ENCODE data around the gene CLASRP.

The CLASRP gene

GRCh38 chr19:45021971-45022370, 16.9 kb upstream of the CLASRP start:
- DNase-seq: no peak

GRCh38 chr19:45023048-45023447, 15.8 kb upstream of the CLASRP start:
- no peak for DNase-seq

- DNase-seq: no peak
These were observed 13.6 kb upstream of the CLASRP start for GRCh38 chr19:45025264-45025663.

GRCh38 chr19:45027371-45027770, 11.5 kb upstream of the CLASRP start:
- DNase-seq: no peak

GRCh38 chr19:45030825-45031224, 8.0 kb upstream of the CLASRP start:
- DNase-seq: no peak

- DNase-seq: no peak
These were observed 6.4 kb upstream of the CLASRP start for GRCh38 chr19:45032421-45032820.

- no peak for DNase-seq
These were observed 3.1 kb upstream of the CLASRP start for GRCh38 chr19:45035755-45036154.

GRCh38 chr19:45037393-45038169, 1.3 kb upstream of the CLASRP start:
- DNase-seq: no peak

GRCh38 chr19:45040059-45040771, 1.4 kb downstream of the CLASRP start:
- no peak for DNase-seq

- DNase-seq: no peak
These were observed 2.3 kb downstream of the CLASRP start for GRCh38 chr19:45041125-45041524.

GRCh38 chr19:45045671-45046353, 7.0 kb downstream of the CLASRP start:
- DNase-seq: no peak

GRCh38 chr19:45046355-45046754, 7.5 kb downstream of the CLASRP start:
- no peak for DNase-seq

GRCh38 chr19:45047188-45047797, 8.4 kb downstream of the CLASRP start:
- no peak for DNase-seq

- DNase-seq: no peak
These were observed 10.4 kb downstream of the CLASRP start for GRCh38 chr19:45049073-45049736.

GRCh38 chr19:45050036-45050435, 11.2 kb downstream of the CLASRP start:
- DNase-seq: no peak

- no peak for DNase-seq
These were observed 13.2 kb downstream of the CLASRP start for GRCh38 chr19:45051929-45052579.

GRCh38 chr19:45056831-45057230, 18.0 kb downstream of the CLASRP start:
- DNase-seq: no peak

GRCh38 chr19:45057444-45057843, 18.6 kb downstream of the CLASRP start:
- DNase-seq: no peak

GRCh38 chr19:45058622-45059159, 19.8 kb downstream of the CLASRP start:
- DNase-seq: no peak

- DNase-seq: peak; percentile 54
These were observed 20.6 kb downstream of the CLASRP start for GRCh38 chr19:45059258-45059965.

- no peak for DNase-seq
These were observed 23.1 kb downstream of the CLASRP start for GRCh38 chr19:45061965-45062364.
